Liver (tissue), 3 donors: Measurements from ENCODE around the gene LDB2.

Experiments
- GABPA ChIP-seq, 2 donors: IDR thresholded peaks in 1 of 2; conservative IDR thresholded peaks in 1 of 2; 2 replicates each; pipeline ENCODE4 v1.6.1; 2016; ENCODE audit warnings: antibody characterized with exemption in 2 of 2, mild to moderate bottlenecking in 1 of 2, moderate library complexity in 1 of 2
- HNF4G ChIP-seq: IDR thresholded peaks from 2 replicates; pipeline ENCODE4 v1.6.1; 2016; ENCODE audit warnings: antibody characterized with exemption
- JUND ChIP-seq, 2 donors: IDR thresholded peaks; 2 replicates each; pipeline ENCODE4 v1.6.1; 2016; ENCODE audit warnings: antibody characterized with exemption in 2 of 2
- MAX ChIP-seq: IDR thresholded peaks from 2 replicates; pipeline ENCODE4 v1.6.1; 2016; ENCODE audit warnings: antibody characterized with exemption
- NR2F2 ChIP-seq: IDR thresholded peaks from 2 replicates; pipeline ENCODE4 v1.6.1; 2016; ENCODE audit warnings: antibody characterized with exemption
- RAD21 ChIP-seq, 2 donors: IDR thresholded peaks; 2 replicates each; pipeline ENCODE4 v1.6.1; 2016; ENCODE audit warnings: antibody characterized with exemption in 2 of 2, mild to moderate bottlenecking in 2 of 2
- TAF1 ChIP-seq: conservative IDR thresholded peaks from 2 replicates; pipeline ENCODE4 v1.6.1; 2016; ENCODE audit warnings: antibody characterized with exemption, mild to moderate bottlenecking
- TF ChIP-seq, protein P1 (sequence below): fragments of 150-350 bp; IDR thresholded peaks from 2 replicates; pipeline ENCODE4 v1.5.1; 2017; ENCODE audit warnings: improper control_type of control experiment, low read depth, low read length; ENCODE audit not compliant: missing input control
- TF ChIP-seq, protein P2 (sequence below): IDR thresholded peaks from 2 replicates; pipeline ENCODE4 v1.6.1; 2016; ENCODE audit warnings: antibody characterized with exemption, mild to moderate bottlenecking
- donor health status: healthy.
- donor health status: healthy.

DNA sequence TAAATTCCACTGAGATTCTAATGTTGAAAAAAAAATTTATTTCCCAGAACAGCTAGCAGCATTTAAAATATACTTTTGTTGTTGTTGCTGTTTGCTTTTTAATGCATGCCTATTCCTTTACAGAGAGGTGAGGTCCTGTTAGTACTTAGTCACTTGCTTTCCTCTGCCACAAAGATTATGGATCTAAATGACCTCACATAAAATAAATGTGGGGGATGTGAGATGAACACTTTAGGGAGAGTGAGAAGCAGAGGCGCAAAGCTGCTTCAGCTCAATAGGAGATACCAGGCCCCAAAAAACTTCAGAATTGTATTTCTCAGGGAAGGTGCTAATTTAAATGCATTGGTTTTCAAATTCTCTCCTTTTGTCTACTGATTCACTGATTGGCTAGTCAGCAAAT is 4.0 kb downstream of the LDB2 start:
- TF ChIP-seq, protein P1, sequence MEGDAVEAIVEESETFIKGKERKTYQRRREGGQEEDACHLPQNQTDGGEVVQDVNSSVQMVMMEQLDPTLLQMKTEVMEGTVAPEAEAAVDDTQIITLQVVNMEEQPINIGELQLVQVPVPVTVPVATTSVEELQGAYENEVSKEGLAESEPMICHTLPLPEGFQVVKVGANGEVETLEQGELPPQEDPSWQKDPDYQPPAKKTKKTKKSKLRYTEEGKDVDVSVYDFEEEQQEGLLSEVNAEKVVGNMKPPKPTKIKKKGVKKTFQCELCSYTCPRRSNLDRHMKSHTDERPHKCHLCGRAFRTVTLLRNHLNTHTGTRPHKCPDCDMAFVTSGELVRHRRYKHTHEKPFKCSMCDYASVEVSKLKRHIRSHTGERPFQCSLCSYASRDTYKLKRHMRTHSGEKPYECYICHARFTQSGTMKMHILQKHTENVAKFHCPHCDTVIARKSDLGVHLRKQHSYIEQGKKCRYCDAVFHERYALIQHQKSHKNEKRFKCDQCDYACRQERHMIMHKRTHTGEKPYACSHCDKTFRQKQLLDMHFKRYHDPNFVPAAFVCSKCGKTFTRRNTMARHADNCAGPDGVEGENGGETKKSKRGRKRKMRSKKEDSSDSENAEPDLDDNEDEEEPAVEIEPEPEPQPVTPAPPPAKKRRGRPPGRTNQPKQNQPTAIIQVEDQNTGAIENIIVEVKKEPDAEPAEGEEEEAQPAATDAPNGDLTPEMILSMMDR: no peak
- TF ChIP-seq GABPA (IDR thresholded peaks at IDR 0.05 in 1 of 2, conservative IDR thresholded peaks at IDR 0.05 in 1 of 2): no peak
- no peak for TF ChIP-seq JUND (IDR thresholded peaks at IDR 0.05)
- no peak for TF ChIP-seq RAD21 (IDR thresholded peaks at IDR 0.05)
- TF ChIP-seq, protein P2, sequence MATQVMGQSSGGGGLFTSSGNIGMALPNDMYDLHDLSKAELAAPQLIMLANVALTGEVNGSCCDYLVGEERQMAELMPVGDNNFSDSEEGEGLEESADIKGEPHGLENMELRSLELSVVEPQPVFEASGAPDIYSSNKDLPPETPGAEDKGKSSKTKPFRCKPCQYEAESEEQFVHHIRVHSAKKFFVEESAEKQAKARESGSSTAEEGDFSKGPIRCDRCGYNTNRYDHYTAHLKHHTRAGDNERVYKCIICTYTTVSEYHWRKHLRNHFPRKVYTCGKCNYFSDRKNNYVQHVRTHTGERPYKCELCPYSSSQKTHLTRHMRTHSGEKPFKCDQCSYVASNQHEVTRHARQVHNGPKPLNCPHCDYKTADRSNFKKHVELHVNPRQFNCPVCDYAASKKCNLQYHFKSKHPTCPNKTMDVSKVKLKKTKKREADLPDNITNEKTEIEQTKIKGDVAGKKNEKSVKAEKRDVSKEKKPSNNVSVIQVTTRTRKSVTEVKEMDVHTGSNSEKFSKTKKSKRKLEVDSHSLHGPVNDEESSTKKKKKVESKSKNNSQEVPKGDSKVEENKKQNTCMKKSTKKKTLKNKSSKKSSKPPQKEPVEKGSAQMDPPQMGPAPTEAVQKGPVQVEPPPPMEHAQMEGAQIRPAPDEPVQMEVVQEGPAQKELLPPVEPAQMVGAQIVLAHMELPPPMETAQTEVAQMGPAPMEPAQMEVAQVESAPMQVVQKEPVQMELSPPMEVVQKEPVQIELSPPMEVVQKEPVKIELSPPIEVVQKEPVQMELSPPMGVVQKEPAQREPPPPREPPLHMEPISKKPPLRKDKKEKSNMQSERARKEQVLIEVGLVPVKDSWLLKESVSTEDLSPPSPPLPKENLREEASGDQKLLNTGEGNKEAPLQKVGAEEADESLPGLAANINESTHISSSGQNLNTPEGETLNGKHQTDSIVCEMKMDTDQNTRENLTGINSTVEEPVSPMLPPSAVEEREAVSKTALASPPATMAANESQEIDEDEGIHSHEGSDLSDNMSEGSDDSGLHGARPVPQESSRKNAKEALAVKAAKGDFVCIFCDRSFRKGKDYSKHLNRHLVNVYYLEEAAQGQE: no peak
- TF ChIP-seq NR2F2: no peak
- no peak for TF ChIP-seq HNF4G
- TF ChIP-seq MAX: no peak
- no peak for TF ChIP-seq TAF1
